ENCODE results near the gene RBM4B. TPM values are rescaled to one million over a fixed set of nuclear protein-coding genes. Genes with fewer than 3 reads are reported as not detected.

The RBM4B gene
- total RNA-seq, 2 donors from 2014 or later = 8.9 to 9.2 TPM

- Histone ChIP-seq H3K4me1 (ENCODE audit: control insufficient read depth in 1 of 2, low read depth in 2 of 2) (no peaks in the 10 kb centered on the region), H3K4me3 (no peak overlapping the region), H3K36me3 (no peaks in the 10 kb centered on the region), H3K9me3 (no peaks in the 10 kb centered on the region), H3K27ac (no peak overlapping the region), H3K27me3 (replicated peaks; ENCODE audit: insufficient read depth) (no peaks in the 10 kb centered on the region)
- no peak for DNase-seq (ENCODE audit: low spot score)
- ATAC-seq (ENCODE audit: insufficient number of reproducible peaks, low FRiP score, low read depth) = no peak
- TF ChIP-seq CTCF (IDR thresholded peaks at IDR 0.05) = no peak
These were observed 9.4 kb upstream of the RBM4B start for GRCh38 chr11:66686801-66687750.

GRCh38 chr11:66686100-66686785 lies 8.6 kb upstream of the RBM4B start:
- no peak overlapping the region for H3K4me3 ChIP-seq
- H3K36me3 ChIP-seq = no peaks in the 10 kb centered on the region
- TF ChIP-seq CTCF (IDR thresholded peaks at IDR 0.05) = no peak
- ATAC-seq (ENCODE audit: insufficient number of reproducible peaks, low FRiP score, low read depth) (no peak), DNase-seq (ENCODE audit: low spot score) (no peak)
- no peak overlapping the region for H3K27ac ChIP-seq
- no peaks in the 10 kb centered on the region for H3K9me3 ChIP-seq
- H3K4me1 ChIP-seq (ENCODE audit: control insufficient read depth in 1 of 2, low read depth in 2 of 2) = no peaks in the 10 kb centered on the region
- no peaks in the 10 kb centered on the region for H3K27me3 ChIP-seq (replicated peaks; ENCODE audit: insufficient read depth)

GRCh38 chr11:66685276-66686099 lies 7.8 kb upstream of the RBM4B start:
- Histone ChIP-seq H3K27me3 (replicated peaks; ENCODE audit: insufficient read depth) (no peaks in the 10 kb centered on the region), H3K9me3 (no peaks in the 10 kb centered on the region), H3K27ac (no peak overlapping the region), H3K4me1 (ENCODE audit: control insufficient read depth in 1 of 2, low read depth in 2 of 2) (no peaks in the 10 kb centered on the region), H3K4me3 (no peak overlapping the region), H3K36me3 (no peaks in the 10 kb centered on the region)
- DNase-seq (ENCODE audit: low spot score) (no peak), ATAC-seq (ENCODE audit: insufficient number of reproducible peaks, low FRiP score, low read depth) (no peak)
- TF ChIP-seq CTCF (IDR thresholded peaks at IDR 0.05) = no peak

DNA sequence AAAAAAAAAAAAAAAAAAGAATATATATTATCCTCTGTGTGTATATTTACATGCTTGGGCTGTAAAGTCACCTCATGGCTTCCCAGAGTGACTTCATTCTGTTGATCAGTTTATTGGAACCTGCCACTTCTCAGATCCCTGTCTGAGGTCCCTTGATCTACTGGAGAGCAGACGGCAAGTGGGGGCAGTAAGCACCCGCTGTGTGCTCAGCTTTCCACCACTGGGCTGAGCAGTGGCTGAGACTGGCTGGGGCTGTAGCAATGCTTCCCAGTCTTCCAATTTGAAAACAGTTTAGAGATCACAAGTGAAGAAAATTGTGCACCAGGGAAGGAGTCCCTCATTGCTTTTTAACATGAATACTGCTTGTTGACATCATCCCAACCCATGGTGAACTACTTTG lies 6.9 kb upstream of the RBM4B start:
- Histone ChIP-seq H3K27ac (no peak overlapping the region), H3K9me3 (no peaks in the 10 kb centered on the region), H3K4me3 (no peak overlapping the region), H3K36me3 (no peaks in the 10 kb centered on the region), H3K27me3 (replicated peaks; ENCODE audit: insufficient read depth) (no peaks in the 10 kb centered on the region), H3K4me1 (ENCODE audit: control insufficient read depth in 1 of 2, low read depth in 2 of 2) (no peaks in the 10 kb centered on the region)
- TF ChIP-seq CTCF (IDR thresholded peaks at IDR 0.05) = no peak
- DNase-seq (ENCODE audit: low spot score) = no peak
- ATAC-seq (ENCODE audit: insufficient number of reproducible peaks, low FRiP score, low read depth) = no peak

DNA sequence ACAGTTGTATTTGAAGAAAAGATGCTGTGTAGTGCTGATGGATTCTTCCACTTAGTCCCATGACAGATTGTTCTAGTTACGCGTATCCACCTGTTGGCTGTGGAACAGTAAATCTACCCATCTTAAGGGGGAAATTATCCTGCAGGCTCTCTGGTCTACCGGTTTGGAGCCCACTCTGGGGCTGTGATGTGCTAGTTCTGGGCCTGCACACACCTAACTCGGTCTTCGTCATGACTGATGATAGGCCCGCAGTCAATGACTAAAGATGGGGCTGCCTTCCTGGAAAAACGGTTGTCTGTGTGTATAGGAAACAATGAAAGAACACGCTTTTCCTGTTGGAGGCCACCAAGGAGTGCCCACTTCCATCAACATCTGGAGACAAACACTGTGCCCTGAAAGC lies 6.2 kb upstream of the RBM4B start:
- Histone ChIP-seq H3K27ac (no peak overlapping the region), H3K9me3 (no peaks in the 10 kb centered on the region), H3K4me1 (ENCODE audit: control insufficient read depth in 1 of 2, low read depth in 2 of 2) (no peaks in the 10 kb centered on the region), H3K4me3 (no peak overlapping the region), H3K27me3 (replicated peaks; ENCODE audit: insufficient read depth) (no peaks in the 10 kb centered on the region), H3K36me3 (no peaks in the 10 kb centered on the region)
- ATAC-seq (ENCODE audit: insufficient number of reproducible peaks, low FRiP score, low read depth) (no peak), DNase-seq (ENCODE audit: low spot score) (no peak)
- no peak for TF ChIP-seq CTCF (IDR thresholded peaks at IDR 0.05)
